Caki2 (cell line): Measurements from ENCODE around the gene ARAP1. TPM values are rescaled to one million over a fixed set of nuclear protein-coding genes. Genes with fewer than 3 reads are reported as not detected.

ENCODE experiments used
- DNase-seq: peaks from one replicate; pipeline ENCODE4 v3.0.0-alpha.2; 2015; ENCODE audit warnings: low read depth
- in situ Hi-C: cut with HindIII; loops from 2 replicates; pipeline ENCODE4 v1.10.0; 2016; ENCODE audit warnings: low sequenced_read_pairs, low pct_unique_long_range_greater_than_20kb, mixed read lengths
- total RNA-seq: library from RNA; depleted of rRNA; stranded (reverse); fragments of >200 nt; shearing (Covaris generic); gene quantifications from 2 replicates; pipeline ENCODE4 v1.2.3, GENCODE V29; 2014; ENCODE audit warnings: low replicate concordance

ARAP1 gene
- total RNA-seq, 1 experiment from 2014 or later, result 45.6 TPM

DNA sequence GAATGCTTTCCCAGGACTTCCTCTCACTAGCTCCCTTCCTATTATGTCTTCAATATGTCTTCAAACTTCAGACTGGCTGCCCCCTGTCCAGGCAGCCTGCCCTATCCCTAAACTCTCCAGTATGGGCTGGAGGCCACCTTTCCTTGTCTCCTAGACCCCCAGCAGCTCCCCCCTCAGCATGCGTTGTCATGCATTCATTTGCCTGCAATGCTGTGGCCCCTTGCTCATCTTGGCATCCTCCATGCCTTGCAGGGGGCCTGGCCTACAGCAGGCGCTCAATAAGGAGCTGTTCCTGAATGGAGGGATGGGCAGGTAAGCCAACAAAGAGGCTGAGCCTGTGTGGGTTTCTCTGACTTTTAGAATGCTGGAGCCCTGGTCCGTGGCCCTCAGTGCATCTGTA lies 16.4 kb upstream of the ARAP1 start:
- in situ Hi-C loops, result no loop called here
- DNase-seq, result no peak

DNA sequence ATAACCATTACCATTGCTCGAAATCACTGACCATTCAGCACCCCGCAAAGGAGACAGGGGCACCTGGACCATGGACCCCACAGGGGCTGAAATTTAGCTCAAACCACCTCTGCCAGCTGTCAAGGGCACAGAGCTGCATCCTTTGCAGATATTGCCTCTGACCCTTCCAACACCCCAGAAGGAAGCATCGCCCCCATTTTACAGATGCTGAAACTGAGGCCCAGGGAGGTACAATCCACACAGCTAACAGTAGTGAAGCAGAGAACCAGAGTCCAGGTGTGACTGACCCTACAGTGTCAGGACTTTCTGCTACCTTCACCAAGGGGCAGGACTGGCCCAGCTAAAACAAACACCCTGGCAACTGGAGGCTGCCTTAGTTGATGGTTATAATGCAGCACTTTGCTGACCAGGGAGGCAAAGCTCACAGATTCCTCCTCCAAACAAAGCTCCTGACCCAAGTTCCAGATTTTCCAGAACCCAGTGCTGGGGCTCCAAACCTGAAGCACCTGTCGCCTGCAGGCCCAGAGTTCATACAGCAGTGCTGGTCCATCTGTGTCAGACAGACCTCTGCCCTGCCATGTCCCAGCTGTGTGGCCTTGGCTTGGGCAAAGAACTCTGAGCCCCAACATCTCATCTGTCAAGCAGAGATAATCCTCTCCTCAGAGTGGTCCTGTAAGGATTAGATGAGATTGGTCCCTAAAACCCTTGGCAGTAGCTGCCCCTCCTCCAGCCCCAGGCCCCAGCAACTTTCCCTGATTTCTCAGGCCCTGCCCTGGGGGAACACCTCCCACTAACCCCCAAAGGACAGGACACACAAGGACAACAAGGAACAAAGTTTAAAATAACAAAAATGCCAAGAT lies 15.2 kb upstream of the ARAP1 start:
- DNase-seq, result no peak
- in situ Hi-C loops, result no loop called here

DNA sequence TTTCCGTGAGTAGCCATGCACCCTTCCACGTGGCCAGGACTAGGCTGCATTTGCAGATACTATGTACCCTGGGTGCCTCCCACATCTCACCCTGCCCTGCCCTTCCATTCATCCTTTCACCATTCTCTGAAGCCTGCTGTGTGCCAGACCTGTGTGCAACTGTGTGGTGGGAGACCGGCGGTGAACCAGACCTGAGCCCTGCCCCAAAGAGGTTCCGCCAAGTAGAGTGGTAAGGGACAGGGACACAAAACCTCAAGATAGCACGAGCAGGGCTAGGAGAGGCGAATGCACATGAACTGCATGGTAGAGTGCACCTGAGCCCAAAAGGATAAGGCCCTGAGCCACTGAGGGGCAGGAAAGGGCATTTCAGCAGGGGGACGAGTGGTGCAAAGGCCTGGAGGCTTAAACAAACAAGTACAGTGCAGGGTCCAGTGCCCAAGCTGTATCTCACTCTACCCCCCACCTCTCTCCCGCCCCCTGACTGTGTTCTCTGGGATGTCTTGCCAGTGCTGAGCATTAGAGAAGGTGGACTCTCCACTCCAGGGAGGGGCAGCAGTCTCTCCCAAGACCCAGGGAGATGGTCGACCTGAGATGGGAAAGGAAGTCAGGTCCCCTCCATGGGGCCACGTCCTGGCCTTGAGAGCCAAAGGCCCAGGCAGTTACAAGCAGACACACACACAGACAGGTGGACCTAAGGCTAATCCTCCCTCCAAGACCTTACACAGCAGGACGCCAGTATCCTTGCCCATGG lies 14.1 kb upstream of the ARAP1 start:
- in situ Hi-C loops, result no loop called here

DNA sequence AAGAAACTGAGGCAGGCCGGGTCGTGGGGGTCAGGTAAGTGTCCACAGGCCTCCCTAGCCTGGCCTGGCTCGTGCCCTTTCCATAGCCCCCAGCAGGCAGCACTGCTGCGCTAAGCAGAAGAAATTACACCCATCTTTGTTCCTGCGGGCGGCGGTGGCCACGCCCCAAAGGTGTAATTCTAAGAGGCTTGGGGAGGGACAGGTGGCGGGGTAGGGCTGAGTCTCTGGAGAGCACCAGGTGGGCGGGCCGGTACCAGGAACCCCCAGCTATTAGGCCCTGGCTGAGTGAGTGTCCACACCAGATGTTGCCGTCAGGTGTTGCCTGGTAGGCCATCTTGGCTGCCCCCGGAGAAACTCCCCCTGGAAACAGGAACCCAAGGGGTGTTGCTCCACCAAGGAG lies 12.3 kb upstream of the ARAP1 start:
- no peak for DNase-seq
- in situ Hi-C loops, result no loop called here

More for the DNA sequence above, 14.1 kb upstream of the ARAP1 start:
- DNase-seq, result no peak

DNA sequence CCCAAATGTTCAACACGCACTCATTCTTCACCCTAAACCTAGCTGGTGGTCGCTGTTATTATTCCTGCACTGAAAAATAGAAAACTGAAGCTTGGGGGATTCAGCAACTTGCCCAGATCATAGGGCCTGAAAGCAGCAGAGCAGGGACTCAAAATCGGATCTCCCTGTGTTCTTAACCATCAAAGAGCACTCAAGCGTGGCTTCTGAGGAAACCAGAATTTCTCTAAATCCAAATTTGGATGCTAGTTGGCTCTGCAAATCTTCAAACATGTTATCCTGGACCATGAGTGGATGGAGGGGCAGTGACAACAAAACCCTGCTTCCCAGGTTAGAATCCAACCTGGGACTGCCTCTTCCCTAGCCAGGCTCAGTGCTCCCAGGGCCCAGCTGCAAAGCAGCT lies 11.6 kb upstream of the ARAP1 start:
- no peak for DNase-seq
- in situ Hi-C loops, result no loop called here

DNA sequence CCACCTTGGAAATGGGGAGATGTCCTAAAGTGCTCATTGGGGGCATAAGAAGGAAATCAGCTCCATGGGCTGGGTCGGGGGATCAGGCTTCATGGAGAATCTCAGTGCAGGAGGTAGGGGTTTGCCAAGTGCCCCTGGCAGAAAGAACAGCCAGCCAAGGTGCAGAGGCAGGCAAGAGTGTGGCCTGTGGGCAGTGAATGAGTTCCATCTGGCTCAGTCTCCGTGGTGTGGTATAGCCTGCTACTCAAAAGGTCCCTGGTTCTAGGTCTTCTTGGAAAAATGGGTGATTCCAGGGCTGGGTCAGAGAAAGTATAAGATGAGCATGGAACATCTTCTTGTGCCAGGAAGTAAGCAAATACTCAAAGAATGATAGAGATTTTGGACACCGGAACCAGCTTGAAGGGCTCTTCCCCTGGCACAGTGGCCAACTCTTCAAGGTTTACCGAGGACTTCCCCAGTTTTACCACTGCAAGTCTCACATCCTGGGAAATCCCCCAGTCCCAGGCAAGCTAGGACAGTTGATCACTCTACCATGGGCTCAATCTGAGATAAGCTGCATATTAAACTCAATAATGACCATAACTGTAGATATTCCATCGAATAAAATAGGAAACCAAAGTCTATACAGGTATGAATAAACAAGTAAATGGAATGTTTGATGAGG lies 10.6 kb upstream of the ARAP1 start:
- DNase-seq, result no peak
- in situ Hi-C loops, result no loop called here

DNA sequence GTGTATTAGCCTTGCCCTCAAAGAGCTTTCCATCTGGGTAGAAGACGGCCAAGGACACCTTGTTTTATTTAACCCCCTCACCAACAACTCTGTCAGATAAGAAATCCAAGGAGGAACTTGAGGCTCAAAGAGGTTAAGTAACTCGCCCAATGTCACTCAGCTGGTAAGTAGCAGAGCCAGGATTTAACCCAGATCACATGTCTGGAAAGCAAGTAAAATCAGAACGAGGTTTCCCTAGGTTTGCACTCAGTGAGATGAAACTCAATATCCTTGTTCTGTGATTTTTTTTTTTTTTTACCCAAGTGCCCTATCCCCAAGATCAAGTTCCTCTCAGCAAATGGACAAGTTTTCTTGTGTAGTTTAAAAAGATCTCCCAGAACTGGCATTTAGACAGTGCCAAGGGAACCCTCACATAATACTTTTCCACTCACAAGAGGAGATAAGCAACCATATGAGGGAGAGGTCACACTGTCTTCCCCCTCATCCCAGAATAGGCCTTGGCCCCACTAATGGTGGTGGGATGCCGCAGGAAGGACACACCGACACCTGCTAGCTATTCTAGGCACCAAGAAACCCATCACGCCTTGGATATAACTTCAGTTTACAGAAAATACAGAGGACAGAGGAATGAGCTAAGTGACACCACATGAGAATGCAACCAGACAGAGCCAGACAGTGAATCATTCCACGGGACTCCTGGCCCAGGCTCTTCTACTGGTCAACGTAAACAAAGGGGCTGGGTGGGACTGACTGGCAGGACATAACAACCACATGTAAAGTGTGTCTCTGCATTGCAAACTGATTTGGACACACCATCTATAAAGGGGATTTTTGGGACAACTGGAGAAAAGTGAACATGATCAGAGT lies 8.6 kb upstream of the ARAP1 start:
- in situ Hi-C loops, result no loop called here
- DNase-seq, result no peak

DNA sequence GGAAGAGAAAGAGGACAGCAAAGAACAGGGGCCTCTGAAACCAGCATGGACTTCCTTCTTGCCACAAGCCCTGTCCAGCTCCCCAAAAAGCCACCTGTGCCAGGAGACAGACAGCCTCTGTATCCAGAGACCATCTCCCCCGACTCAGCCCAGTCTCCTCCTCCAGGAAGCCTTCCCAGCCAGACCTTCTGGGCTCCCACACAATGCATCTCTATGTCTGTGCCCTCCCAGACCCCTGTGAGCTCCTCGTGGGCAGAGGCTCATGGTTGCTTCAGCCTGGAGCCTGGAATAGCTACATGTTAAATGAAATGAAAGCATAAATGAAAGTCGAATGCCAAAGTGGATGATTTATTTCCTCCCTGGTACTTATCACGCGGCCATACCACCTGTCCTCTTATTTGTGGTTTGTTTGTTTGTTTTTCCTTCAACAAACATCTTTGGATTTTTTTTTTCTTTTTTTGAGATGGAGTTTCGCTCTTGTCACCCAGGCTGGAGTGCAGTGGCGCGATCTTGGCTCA lies 7.3 kb upstream of the ARAP1 start:
- DNase-seq, result no peak
- in situ Hi-C loops, result no loop called here

DNA sequence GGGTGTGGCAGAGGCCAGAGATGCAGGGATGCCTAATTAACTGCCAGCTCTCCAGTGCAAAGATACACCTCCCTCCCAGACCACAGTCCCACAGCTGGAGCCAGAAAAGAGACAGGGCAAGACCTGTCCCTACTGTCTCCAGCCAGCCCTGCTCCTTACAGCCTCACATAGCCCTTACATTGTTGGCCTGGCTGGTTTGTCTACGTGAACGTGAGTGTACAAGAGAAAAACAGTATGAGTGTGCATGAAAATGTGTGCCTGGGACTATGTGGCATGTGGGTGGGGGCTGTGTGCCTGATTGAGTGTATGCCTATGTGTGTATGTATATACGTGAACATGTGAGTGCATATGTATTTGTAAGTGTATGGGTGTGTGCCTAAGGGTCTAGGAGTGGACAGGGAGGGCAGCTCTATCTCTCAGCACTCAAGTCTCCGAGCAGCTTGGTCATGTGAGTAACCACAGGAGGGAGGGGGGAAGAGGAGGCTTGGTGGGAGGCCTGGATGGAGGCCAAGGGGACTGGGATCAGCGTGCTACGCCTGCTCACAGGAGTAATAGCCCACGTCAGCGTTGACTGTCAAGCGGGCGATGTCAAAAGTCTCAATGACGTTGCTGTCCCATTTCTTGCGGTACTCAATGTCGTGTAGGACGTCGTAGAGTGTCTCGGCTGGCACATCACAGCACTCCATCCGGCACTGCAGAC lies 6.6 kb upstream of the ARAP1 start:
- in situ Hi-C loops, result no loop called here
- no peak for DNase-seq

DNA sequence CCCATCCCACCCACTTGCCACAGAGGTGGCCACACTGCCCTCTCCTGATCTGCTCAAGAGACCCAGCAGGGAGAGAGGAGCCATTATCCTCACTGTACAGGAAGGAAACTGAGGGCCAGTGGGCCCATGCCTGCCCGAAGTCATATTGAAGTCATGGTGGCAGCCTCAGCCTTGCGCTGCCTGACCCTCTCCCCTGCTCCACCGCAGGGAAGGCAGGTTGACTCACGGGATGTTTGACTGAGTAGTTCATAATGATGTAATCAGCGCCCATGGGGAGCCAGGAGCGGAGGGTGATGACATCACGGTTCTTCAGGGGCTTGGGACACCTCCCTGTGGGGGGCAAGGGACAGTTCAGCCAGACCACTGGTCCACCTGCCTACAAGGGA lies 6.1 kb upstream of the ARAP1 start:
- no peak for DNase-seq
- in situ Hi-C loops, result no loop called here

DNA sequence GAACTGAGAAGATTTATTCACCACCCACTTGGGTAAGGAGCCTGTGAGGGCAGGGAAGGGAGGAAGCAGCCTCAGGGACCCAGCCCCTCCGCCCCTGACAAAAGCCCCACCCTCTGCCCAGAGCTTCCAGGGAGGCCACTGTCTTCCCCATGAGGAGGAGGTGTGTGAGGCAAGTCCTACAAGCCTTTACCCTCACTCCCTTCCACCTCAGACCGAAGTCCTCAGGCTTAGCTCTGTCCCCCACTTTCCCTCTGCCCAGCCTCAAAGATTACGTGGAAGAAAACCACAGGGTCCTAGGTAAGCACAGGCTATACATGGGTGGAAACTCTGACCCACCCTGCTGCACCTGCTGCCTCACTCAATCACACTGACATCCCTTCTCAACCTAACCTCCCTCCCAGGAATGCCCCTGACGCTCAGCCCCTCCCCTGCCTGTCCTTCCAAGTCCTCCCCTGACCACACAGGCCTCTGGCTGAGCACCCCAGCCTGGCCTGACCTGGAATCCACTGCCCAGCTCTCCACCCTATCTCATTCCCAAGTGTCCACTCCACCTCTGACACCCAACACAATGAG lies 3.6 kb upstream of the ARAP1 start:
- in situ Hi-C loops, result no loop called here
- no peak for DNase-seq

DNA sequence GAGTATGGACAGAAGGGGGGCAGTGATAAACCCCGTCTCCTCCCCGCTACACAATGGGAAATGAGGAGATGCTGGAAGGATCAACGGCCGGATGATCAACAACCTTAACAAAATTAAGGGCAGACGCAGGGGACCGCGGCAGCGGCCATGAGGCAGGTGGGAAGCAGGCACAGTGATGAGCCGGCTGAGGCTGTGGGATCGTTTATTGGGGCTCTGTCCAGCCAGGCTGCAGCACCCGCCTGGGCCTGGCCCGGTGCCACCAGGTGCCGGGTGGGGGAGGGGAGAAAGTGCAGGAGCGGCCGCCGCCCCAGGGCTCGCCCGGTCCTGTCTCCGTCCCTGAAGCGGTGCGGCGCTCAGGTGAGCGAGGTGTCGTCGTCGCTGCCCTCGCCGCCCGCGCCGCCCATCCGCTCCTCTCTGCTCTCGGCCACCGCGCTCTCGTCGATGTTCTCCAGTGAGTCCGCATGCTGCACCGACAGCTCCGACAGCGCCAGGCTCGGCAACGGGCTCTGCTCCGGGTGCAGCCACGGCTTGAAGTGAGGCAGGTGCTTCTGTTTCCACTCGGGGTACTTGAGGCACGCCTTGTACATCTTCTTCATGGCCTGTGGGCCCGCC lies 2.4 kb upstream of the ARAP1 start:
- DNase-seq, result no peak
- in situ Hi-C loops, result no loop called here

DNA sequence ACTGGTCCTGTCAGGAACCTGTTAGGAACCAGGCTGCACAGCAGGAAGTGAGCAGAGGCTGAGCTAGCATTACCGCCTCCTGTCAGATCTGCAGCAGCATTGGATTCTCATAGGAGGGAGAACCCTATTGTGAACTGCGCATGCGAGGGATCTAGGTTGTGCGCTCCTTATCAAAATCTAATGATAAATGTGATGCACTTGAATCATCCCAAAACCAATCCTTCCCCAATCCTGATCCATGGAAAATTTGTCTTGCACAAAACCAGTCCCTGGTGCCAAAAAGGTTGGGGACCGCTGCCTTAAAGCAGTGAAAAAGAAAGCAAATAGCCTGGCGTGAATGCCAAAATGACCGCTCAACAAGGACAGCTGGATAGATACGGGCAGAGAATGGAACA lies 1.9 kb upstream of the ARAP1 start:
- in situ Hi-C loops, result no loop called here
- DNase-seq, result no peak

DNA sequence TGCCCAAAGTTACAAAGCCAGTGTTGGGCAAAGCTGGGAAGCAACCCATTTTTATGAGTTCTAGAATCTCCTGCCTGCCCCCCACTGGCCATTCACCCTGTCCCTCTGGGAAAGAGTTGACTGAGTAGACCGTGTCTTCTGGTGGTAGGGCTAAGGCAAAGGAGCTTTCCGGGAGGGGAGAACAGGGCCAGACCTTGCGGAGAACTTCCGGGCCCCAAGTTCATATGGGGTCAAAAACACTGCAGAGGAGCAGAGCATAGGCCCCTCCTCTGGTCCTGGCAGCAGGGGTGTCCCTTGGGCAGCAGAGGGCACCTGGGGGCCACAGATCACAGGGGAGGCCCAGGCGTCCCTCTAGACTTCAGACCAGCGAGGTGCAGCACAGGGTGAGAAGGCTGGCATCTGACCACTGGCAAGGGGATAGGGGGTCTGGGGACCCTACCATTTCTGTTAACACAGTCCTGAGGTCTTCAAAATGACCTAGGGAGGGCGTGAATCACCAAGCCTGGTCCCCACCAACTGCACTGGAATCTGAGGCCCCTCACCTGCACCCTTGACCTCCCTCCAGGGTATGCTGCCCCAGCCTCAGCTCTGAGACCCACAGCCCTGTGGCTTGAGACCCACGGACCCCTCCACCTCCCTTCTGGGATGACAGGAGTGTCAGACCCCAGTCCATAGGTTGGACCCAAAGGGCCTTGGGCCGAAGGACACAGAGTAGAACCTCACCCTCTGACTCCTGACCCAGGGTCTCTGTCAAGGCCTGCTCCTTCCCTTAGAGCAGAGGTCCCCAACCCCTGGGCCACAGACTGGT lies 1.3 kb upstream of the ARAP1 start:
- in situ Hi-C loops, result no loop called here
- no peak for DNase-seq

DNA sequence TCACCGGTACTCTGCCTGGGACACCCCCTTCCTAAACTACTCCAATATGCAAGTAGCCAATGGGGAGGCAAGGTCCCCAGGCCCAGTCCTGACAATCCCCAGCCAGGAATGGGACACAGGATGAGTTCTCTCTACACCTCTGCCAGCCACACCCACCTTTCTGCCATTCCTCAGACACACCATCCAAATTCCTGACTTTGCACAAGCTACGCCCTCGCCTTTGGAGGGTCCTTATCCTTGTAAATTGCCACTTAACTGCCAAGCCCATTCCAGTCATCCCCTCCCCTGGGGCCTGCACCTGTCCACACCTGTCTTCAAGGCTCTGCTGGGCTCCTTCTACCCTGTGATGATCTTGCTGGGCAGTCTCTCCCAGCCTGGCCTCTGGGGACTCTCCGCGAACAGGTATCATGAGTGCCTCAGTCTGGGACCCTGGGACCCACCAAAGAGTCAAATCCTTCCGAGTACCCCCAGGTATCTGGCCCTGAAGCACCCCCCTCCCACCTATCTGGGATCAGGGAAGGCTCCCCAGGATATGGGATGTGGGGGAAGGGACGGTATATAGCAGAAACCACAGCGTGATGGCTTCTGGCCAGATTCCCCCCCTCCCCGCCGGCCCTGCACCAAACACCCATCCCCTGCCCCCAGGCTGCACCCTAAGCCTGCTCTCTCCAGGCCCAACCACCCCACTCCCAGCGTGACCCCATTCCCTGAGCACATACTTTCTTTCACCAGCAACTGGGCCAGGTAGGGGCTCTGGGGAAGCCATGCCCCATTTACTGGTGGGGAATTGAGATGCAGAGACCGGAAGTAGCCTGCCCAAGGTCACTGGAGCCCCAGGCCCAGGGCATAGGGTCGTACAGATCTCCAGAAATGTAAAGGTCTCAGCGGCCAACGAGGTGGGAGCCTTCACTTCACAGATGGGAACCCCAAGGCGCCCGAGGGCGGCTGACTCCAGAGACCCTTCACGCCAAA lies 806 bp downstream of the ARAP1 start:
- in situ Hi-C loops, result no loop called here
- DNase-seq, result no peak
